ENCODE results near the gene RAD54L. TPM values are rescaled to one million over a fixed set of nuclear protein-coding genes. Genes with fewer than 3 reads are reported as not detected.

Gene RAD54L
- total RNA-seq, 5 donors from 2014 or later (not counting 1 experiment from before 2014, with no cell fraction given) = 1.1 to 2.8 (median 1.8) TPM

DNA sequence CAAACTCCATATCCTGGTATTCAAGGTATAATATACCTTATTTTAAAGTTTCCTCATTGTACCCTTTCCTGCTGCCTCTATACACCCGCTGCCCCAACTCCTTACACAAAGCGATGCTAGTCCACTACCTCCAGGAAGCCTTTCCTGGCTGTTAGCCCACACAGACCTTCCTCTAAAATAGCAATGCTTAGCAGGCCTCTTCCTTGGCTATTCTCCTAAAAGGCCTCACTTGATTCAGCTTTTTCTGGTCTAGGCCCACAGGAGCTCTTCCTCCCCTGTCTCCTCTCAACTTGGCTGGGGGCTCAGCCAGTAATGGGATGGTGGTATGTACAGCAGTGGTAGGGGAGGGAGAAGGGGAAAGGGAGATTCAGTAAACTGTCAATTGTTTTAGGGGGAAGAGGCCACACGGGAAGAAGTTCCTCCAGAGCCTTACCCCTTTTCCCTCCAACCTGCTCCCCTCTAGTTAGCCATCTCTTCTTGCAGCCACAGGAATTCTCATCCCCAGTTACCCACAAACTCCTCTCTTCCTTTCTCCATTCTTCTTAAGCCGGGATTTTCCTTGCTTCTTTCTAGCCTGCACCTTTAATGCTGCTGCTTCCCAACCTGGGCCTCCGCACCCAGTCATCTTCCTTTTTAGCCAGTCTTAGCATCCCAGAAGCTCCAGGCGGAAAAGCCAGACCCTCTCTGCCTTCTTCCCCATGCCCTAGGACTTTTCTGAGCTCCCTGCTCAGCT, 53.3 kb downstream of the RAD54L start:
- Mint-ChIP-seq H3K4me1 (peaks cover 32 to 40% (median 33%) of the 10 kb centered on the region in 3 donors), H3K9me3 (no peaks in the 10 kb centered on the region), H3K27ac (peak overlapping the region; percentile 15 to 24), H3K4me3 (peak overlapping the region; percentile 94 to 98 (median 96)), H3K36me3 (peaks cover 21% of the 10 kb centered on the region), H3K27me3 (no peaks in the 10 kb centered on the region)
- WGBS (ENCODE audit: insufficient coverage) = 97% methylated on average over 5 of the region's 6 CpGs
- peaks cover 3 to 19% of the 10 kb centered on the region in 2 donors for H3K36me3 ChIP-seq (ENCODE audit: control insufficient read depth in 2 of 2, extremely low read depth in 1 of 2, insufficient read depth in 1 of 2, low read length in 1 of 2)
- no peak overlapping the region for H3K4me3 ChIP-seq (ENCODE audit: control insufficient read depth in 1 of 2, extremely low read depth in 1 of 2, low read length in 1 of 2)
- no peaks in the 10 kb centered on the region for H3K27me3 ChIP-seq (replicated peaks in 1 of 2; ENCODE audit: control insufficient read depth in 2 of 2, extremely low read depth in 1 of 2, insufficient read depth in 2 of 2, low read length in 1 of 2)
- CTCF ChIA-PET = no interaction called here
- ATAC-seq (replicated peaks in 1 of 4) = no peak
- H3K27ac ChIP-seq (ENCODE audit: low read length) = no peak overlapping the region
- no peak for DNase-seq
- no peaks in the 10 kb centered on the region for H3K9me3 ChIP-seq
- peaks cover 7 to 38% of the 10 kb centered on the region in 2 experiments for H3K4me1 ChIP-seq (ENCODE audit: control insufficient read depth in 1 of 2, extremely low read depth in 1 of 2, insufficient read depth in 2 of 2, low read length in 2 of 2)
- POLR2A ChIA-PET = no interaction called here

DNA sequence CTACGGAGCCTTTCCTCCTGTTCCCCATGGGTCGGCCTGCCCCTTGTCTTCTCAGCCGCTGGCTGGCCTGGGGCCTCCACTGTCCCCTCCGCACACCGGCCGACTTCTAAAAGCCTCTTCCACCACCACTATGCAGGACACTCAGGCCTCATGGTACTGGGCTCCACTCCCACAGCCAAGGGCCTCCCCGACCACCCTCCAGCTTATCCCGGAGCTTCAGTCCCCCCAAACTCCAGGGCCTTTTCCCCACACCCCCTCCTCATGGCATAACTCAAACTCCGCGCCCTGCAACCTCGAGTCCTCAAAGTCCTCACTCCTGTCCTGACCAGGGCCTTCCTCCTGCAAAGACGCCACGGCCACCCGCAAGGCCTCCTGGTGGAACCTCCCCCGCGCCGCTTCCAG, 53.8 kb downstream of the RAD54L start:
- ATAC-seq (replicated peaks in 1 of 4) (no peak), DNase-seq (peak in 1 of 35 experiments; percentile 7)
- H3K27me3 Mint-ChIP-seq = no peaks in the 10 kb centered on the region
- WGBS (ENCODE audit: insufficient coverage) = 48% methylated on average over 17 of the region's 17 CpGs
- ChIA-PET POLR2A (no interaction called here), CTCF (no interaction called here)
- H3K36me3 Mint-ChIP-seq = peaks cover 17% of the 10 kb centered on the region
- H3K4me3 Mint-ChIP-seq = peak overlapping the region; percentile 94 to 98 (median 96)
- Histone ChIP-seq H3K4me1 (ENCODE audit: control insufficient read depth in 1 of 2, extremely low read depth in 1 of 2, insufficient read depth in 2 of 2, low read length in 2 of 2) (peaks cover 7 to 42% of the 10 kb centered on the region in 2 experiments), H3K27me3 (replicated peaks in 1 of 2; ENCODE audit: control insufficient read depth in 2 of 2, extremely low read depth in 1 of 2, insufficient read depth in 2 of 2, low read length in 1 of 2) (no peaks in the 10 kb centered on the region), H3K9me3 (no peaks in the 10 kb centered on the region), H3K27ac (ENCODE audit: low read length) (no peak overlapping the region), H3K4me3 (ENCODE audit: control insufficient read depth in 1 of 2, extremely low read depth in 1 of 2, low read length in 1 of 2) (peak overlapping the region; percentile 79 to 84), H3K36me3 (ENCODE audit: control insufficient read depth in 2 of 2, extremely low read depth in 1 of 2, insufficient read depth in 1 of 2, low read length in 1 of 2) (peaks cover 3 to 16% of the 10 kb centered on the region in 2 donors)
- peak overlapping the region; percentile 15 to 39 for H3K27ac Mint-ChIP-seq
- H3K9me3 Mint-ChIP-seq = no peaks in the 10 kb centered on the region
- H3K4me1 Mint-ChIP-seq = peaks cover 36 to 46% (median 38%) of the 10 kb centered on the region in 3 donors

DNA sequence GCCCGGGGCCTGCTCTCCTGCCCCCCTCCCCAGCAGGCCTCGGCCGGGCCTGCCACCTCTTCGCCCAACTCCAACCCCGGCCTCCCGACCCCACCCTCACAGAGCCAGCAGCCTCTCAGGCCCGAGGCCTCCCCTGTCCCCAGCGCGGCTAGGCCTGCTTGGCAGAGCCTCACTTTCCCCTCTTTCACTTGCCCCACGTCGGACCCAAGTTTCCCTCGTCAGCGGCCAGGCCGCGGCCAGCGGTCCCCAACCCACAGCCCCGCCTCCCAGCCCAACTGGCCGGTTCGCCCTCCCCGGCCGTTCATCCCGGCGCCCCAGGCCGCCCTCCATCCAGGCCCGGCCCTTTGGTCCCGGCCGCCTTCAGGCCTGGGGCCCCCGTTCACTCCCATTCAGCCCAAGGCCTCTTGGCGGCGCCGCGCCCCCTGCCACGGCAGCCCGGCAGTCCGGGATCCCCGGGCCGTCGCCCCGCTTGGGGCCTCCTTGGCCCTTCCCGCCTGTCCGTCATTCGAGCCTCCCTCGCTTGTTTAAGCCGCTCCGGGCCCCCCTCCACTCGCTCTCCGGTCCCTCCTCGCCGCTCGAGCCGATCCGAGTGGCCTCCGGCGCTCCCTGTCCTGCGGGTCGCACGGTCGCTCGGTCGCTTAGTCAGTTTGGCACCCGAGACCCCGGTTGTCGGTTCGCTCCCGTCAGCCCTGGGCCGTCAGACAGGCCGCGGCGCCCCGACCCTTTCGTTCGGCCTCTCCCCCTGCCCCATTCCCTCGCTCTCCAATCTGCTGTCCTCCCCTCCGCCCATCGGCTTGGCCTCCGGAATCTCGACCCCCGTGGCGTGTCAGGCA, 54.5 kb downstream of the RAD54L start:
- Histone ChIP-seq H3K4me3 (ENCODE audit: control insufficient read depth in 1 of 2, extremely low read depth in 1 of 2, low read length in 1 of 2) (peak overlapping the region; percentile 79 to 84), H3K4me1 (ENCODE audit: control insufficient read depth in 1 of 2, extremely low read depth in 1 of 2, insufficient read depth in 2 of 2, low read length in 2 of 2) (peaks cover 7 to 48% of the 10 kb centered on the region in 2 experiments), H3K27ac (ENCODE audit: low read length) (peak overlapping the region; percentile 85), H3K36me3 (ENCODE audit: control insufficient read depth in 2 of 2, extremely low read depth in 1 of 2, insufficient read depth in 1 of 2, low read length in 1 of 2) (peaks cover 3 to 10% of the 10 kb centered on the region in 2 donors), H3K9me3 (no peaks in the 10 kb centered on the region), H3K27me3 (replicated peaks in 1 of 2; ENCODE audit: control insufficient read depth in 2 of 2, extremely low read depth in 1 of 2, insufficient read depth in 2 of 2, low read length in 1 of 2) (no peaks in the 10 kb centered on the region)
- CTCF ChIA-PET = interaction anchor here in 1 of 2 donors (1.4 kb wide), 1 partner anchor 57 kb away, joined by 4 read pairs; no protein-coding TSS in a partner anchor
- peaks cover 11% of the 10 kb centered on the region for H3K36me3 Mint-ChIP-seq
- DNase-seq (peak in 33 of 35 experiments; percentile 9 to 63 (median 34)), ATAC-seq (replicated peaks in 1 of 4) (peak; percentile 15 to 21 (median 20))
- WGBS (ENCODE audit: insufficient coverage) = under 1% methylated on average over 79 of the region's 79 CpGs
- H3K9me3 Mint-ChIP-seq = no peaks in the 10 kb centered on the region
- peak overlapping the region; percentile 94 to 98 (median 96) for H3K4me3 Mint-ChIP-seq
- POLR2A ChIA-PET = no interaction called here
- peak overlapping the region; percentile 73 to 96 for H3K27ac Mint-ChIP-seq
- H3K4me1 Mint-ChIP-seq = peaks cover 37 to 52% (median 43%) of the 10 kb centered on the region in 3 donors
- H3K27me3 Mint-ChIP-seq = no peaks in the 10 kb centered on the region

DNA sequence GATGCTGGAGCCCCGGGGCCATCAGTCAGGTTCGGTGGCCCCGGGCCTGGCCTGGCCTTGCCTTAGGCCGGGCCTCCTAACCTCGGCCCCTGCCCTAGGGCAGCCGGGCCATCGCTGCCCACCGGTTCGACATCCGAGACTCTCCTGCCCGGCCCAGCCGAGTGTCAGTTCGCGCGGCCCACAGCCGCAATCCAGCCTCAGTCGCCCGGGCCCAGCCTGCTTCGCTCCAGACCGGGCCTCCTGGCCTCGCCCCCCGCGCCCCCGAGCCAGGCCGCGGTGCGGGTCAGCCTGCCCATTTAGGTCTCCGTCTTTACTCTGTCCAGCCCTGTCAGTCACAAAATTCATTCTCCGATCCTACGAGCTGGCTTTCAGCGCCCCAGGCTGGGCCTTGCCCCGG, 55.1 kb downstream of the RAD54L start:
- Mint-ChIP-seq H3K36me3 (peaks cover 5% of the 10 kb centered on the region), H3K9me3 (no peaks in the 10 kb centered on the region), H3K4me1 (peaks cover 43 to 58% (median 48%) of the 10 kb centered on the region in 3 donors), H3K27me3 (no peaks in the 10 kb centered on the region), H3K27ac (peak overlapping the region; percentile 73 to 96), H3K4me3 (peak overlapping the region; percentile 94 to 98 (median 96))
- peak overlapping the region; percentile 85 for H3K27ac ChIP-seq (ENCODE audit: low read length)
- peaks cover 11 to 51% of the 10 kb centered on the region in 2 experiments for H3K4me1 ChIP-seq (ENCODE audit: control insufficient read depth in 1 of 2, extremely low read depth in 1 of 2, insufficient read depth in 2 of 2, low read length in 2 of 2)
- H3K36me3 ChIP-seq (ENCODE audit: control insufficient read depth in 2 of 2, extremely low read depth in 1 of 2, insufficient read depth in 1 of 2, low read length in 1 of 2) = peaks cover 0 to 3% of the 10 kb centered on the region in 2 donors
- ChIA-PET POLR2A (interaction anchor here (0.6 to 1.4 kb wide), 5 partner anchors 13 to 56 kb away, joined by 3 to 18 read pairs (median 4); partner anchors contain the start of genes NSUN4 (in 1 of the 2) and RAD54L (in 1 of the 2)), CTCF (interaction anchor here (0.6 to 2.1 kb wide), 7 partner anchors 12 to 58 kb away, joined by 3 to 6 read pairs (median 4); partner anchors contain the start of gene RAD54L (in 1 of the 2))
- 0% methylated on average over 32 of the region's 32 CpGs for WGBS (ENCODE audit: insufficient coverage)
- H3K4me3 ChIP-seq (ENCODE audit: control insufficient read depth in 1 of 2, extremely low read depth in 1 of 2, low read length in 1 of 2) = peak overlapping the region; percentile 79 to 84
- no peaks in the 10 kb centered on the region for H3K27me3 ChIP-seq (replicated peaks in 1 of 2; ENCODE audit: control insufficient read depth in 2 of 2, extremely low read depth in 1 of 2, insufficient read depth in 2 of 2, low read length in 1 of 2)
- H3K9me3 ChIP-seq = no peaks in the 10 kb centered on the region
- DNase-seq = peak in 16 of 35 experiments; percentile 4 to 53 (median 18)
- ATAC-seq (replicated peaks in 1 of 4) = peak; percentile 15 to 24 (median 22)

DNA sequence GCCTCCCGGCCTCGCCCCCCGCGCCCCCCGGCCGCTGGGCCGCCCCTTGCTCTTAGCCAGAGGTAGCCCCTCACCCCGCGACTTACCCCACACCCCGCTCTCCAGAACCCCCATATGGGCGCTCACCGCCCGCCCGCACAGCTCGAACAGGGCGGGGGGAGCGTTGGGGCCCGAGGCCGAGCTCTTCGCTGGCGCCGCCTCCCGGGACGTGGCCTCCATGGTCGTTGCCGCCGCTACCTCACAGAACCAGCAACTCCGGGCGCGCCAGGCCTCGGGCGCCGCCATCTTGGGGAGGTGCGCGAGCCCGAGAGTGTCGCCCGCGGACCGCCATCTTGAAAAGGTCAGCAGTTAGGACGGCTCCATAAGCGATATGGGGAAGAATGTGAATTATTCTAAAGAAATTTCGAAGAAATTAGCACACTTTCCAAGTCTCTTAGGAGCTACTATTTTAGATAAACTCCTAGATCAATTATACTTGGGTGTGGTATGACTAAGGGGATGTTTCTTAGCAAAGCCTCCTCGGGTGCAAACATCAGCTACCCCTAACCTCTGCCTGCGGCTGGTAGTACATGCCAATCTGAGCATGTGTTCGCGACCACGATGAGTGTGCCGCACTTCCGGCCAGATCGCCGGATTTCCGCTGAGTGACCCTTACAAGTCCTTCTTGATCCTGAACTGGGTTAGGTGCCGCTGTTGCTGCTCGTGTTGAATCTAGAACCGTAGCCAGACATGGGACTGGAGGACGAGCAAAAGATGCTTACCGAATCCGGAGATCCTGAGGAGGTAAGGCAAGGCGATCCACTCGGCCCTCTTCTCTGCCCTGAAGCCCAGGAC, 55.7 kb downstream of the RAD54L start, which contains the start of the genes LRRC41 and UQCRH:
Gene LRRC41 (minus strand): TSS at position 579 of the 834 bp plus-strand sequence. CDS start 294 bp downstream, at position 285.
Gene UQCRH (plus strand): TSS at position 661 of the 834 bp plus-strand sequence. CDS start 69 bp downstream, at position 730.
- no peaks in the 10 kb centered on the region for H3K9me3 Mint-ChIP-seq
- no peaks in the 10 kb centered on the region for H3K36me3 Mint-ChIP-seq
- CTCF ChIA-PET = interaction anchor here (0.6 to 2.1 kb wide), 10 partner anchors 12 to 58 kb away, joined by 3 to 6 read pairs (median 3); partner anchors contain the start of gene RAD54L (in 1 of the 2)
- WGBS (ENCODE audit: insufficient coverage) = under 1% methylated on average over 39 of the region's 61 CpGs
- POLR2A ChIA-PET = interaction anchor here (0.6 to 1.4 kb wide), 8 partner anchors 9 to 1671 kb away, joined by 3 to 18 read pairs (median 4); partner anchors contain the start of genes NSUN4 (in 1 of the 2) and RAD54L (in 1 of the 2)
- peaks cover 50 to 64% (median 53%) of the 10 kb centered on the region in 3 donors for H3K4me1 Mint-ChIP-seq
- H3K27me3 ChIP-seq (replicated peaks in 1 of 2; ENCODE audit: control insufficient read depth in 2 of 2, extremely low read depth in 1 of 2, insufficient read depth in 2 of 2, low read length in 1 of 2) = no peaks in the 10 kb centered on the region
- H3K9me3 ChIP-seq = no peaks in the 10 kb centered on the region
- DNase-seq = peak; percentile 83 to 97 (median 90)
- H3K36me3 ChIP-seq (ENCODE audit: control insufficient read depth in 2 of 2, extremely low read depth in 1 of 2, insufficient read depth in 1 of 2, low read length in 1 of 2) = peaks cover 0 to 2% of the 10 kb centered on the region in 2 donors
- peak within 1 kb of the TSS; percentile 95 to 96 for H3K27ac Mint-ChIP-seq
- H3K27ac ChIP-seq (ENCODE audit: low read length) = peak within 1 kb of the TSS; percentile 85
- H3K4me1 ChIP-seq (ENCODE audit: control insufficient read depth in 1 of 2, extremely low read depth in 1 of 2, insufficient read depth in 2 of 2, low read length in 2 of 2) = peaks cover 14 to 51% of the 10 kb centered on the region in 2 experiments
- peak; percentile 87 to 90 (median 89) for ATAC-seq (replicated peaks in 1 of 4)
- H3K4me3 Mint-ChIP-seq = peak within 1 kb of the TSS; percentile 94 to 98 (median 96)
- H3K4me3 ChIP-seq (ENCODE audit: control insufficient read depth in 1 of 2, extremely low read depth in 1 of 2, low read length in 1 of 2) = peak within 1 kb of the TSS; percentile 84 to 91
- H3K27me3 Mint-ChIP-seq = no peaks in the 10 kb centered on the region
